ENCODE data around the gene IPO11. TPM values are rescaled to one million over a fixed set of nuclear protein-coding genes. Genes with fewer than 3 reads are reported as not detected.
"Not testable (repeated sequence)": the region's sequence is repeated elsewhere in the genome, so short reads cannot be mapped to it uniquely, and the experiment has no call there.

IPO11 gene
- total RNA-seq, 2 experiments from 2014 or later = 34.8 to 38.9 TPM

- no peaks in the 10 kb centered on the region for H3K9me3 Mint-ChIP-seq (ENCODE audit: insufficient read depth)
- H3K4me3 Mint-ChIP-seq = no peak overlapping the region
- ATAC-seq (no peak), DNase-seq (no peak)
- no peak overlapping the region for H3K27ac Mint-ChIP-seq
- ChIA-PET POLR2A (no interaction called here), CTCF (no interaction called here)
- H3K36me3 Mint-ChIP-seq (ENCODE audit: low read depth) = peaks cover 10% of the 10 kb centered on the region
- no peaks in the 10 kb centered on the region for H3K27me3 Mint-ChIP-seq (ENCODE audit: low read depth)
- peaks cover 2% of the 10 kb centered on the region for H3K4me1 Mint-ChIP-seq (ENCODE audit: low read depth)
These were observed 82.2 kb downstream of the IPO11 start for GRCh38 chr5:62494772-62495171.

- Mint-ChIP-seq H3K27ac (no peak overlapping the region), H3K27me3 (ENCODE audit: low read depth) (no peaks in the 10 kb centered on the region), H3K9me3 (ENCODE audit: insufficient read depth) (no peaks in the 10 kb centered on the region), H3K4me3 (no peak overlapping the region), H3K4me1 (ENCODE audit: low read depth) (peaks cover 2% of the 10 kb centered on the region), H3K36me3 (ENCODE audit: low read depth) (peaks cover 8% of the 10 kb centered on the region)
- ChIA-PET CTCF (interaction anchor here (1.3 kb wide), 1 partner anchor 12 kb away, joined by 3 read pairs; no protein-coding TSS in a partner anchor), POLR2A (no interaction called here)
- DNase-seq (no peak), ATAC-seq (no peak)
These were observed 84.3 kb downstream of the IPO11 start for GRCh38 chr5:62496876-62497275.

GRCh38 chr5:62498961-62499360 is 86.4 kb downstream of the IPO11 start:
- no peak overlapping the region for H3K4me3 Mint-ChIP-seq
- peaks cover 4% of the 10 kb centered on the region for H3K36me3 Mint-ChIP-seq (ENCODE audit: low read depth)
- ChIA-PET POLR2A (no interaction called here), CTCF (no interaction called here)
- no peaks in the 10 kb centered on the region for H3K27me3 Mint-ChIP-seq (ENCODE audit: low read depth)
- DNase-seq (no peak), ATAC-seq (no peak)
- no peaks in the 10 kb centered on the region for H3K9me3 Mint-ChIP-seq (ENCODE audit: insufficient read depth)
- H3K4me1 Mint-ChIP-seq (ENCODE audit: low read depth) = no peaks in the 10 kb centered on the region
- no peak overlapping the region for H3K27ac Mint-ChIP-seq

- no peak overlapping the region for H3K27ac Mint-ChIP-seq
- ChIA-PET CTCF (no interaction called here), POLR2A (no interaction called here)
- DNase-seq = no peak
- no peak for ATAC-seq
- H3K27me3 Mint-ChIP-seq (ENCODE audit: low read depth) = no peaks in the 10 kb centered on the region
- H3K9me3 Mint-ChIP-seq (ENCODE audit: insufficient read depth) = no peaks in the 10 kb centered on the region
- peaks cover 2% of the 10 kb centered on the region for H3K36me3 Mint-ChIP-seq (ENCODE audit: low read depth)
- H3K4me3 Mint-ChIP-seq = no peak overlapping the region
- no peaks in the 10 kb centered on the region for H3K4me1 Mint-ChIP-seq (ENCODE audit: low read depth)
These were observed 87.2 kb downstream of the IPO11 start for GRCh38 chr5:62499756-62500155.

DNA sequence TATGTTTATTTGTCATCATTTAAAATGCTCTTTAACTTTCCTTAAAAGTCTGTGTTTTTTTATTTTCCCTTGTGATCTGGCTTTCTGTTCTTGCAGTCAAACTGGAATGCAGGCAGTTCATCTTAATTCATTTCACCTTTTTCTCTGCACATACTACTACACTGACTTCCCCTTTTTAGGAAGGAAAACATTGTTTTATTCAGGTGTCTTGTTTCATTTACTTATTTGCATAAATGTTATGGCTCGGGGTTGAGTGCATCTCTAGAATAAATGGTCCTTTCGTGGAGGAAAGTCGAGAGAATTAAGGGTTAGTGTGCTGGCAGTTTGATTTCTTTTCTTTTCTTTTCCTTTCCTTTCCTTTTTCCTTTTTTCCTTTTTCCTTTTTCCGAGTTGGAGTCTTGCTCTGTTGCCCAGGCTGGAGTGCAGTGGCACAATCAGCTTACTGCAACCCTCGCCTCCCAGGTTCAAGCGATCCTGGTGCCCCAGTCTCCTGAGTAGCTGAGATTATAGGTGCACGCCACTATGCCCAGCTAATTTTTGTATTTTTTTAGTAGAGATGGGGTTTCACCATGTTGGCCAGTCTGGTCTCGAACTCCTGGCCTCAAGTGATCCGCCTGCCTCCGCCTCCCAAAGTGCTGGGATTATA is 90.0 kb downstream of the IPO11 start:
- no peak overlapping the region for H3K4me3 Mint-ChIP-seq
- no peaks in the 10 kb centered on the region for H3K4me1 Mint-ChIP-seq (ENCODE audit: low read depth)
- ATAC-seq (no peak), DNase-seq (no peak)
- no peaks in the 10 kb centered on the region for H3K9me3 Mint-ChIP-seq (ENCODE audit: insufficient read depth)
- H3K36me3 Mint-ChIP-seq (ENCODE audit: low read depth) = peaks cover 3% of the 10 kb centered on the region
- H3K27me3 Mint-ChIP-seq (ENCODE audit: low read depth) = no peaks in the 10 kb centered on the region
- ChIA-PET CTCF (no interaction called here), POLR2A (no interaction called here)
- no peak overlapping the region for H3K27ac Mint-ChIP-seq

DNA sequence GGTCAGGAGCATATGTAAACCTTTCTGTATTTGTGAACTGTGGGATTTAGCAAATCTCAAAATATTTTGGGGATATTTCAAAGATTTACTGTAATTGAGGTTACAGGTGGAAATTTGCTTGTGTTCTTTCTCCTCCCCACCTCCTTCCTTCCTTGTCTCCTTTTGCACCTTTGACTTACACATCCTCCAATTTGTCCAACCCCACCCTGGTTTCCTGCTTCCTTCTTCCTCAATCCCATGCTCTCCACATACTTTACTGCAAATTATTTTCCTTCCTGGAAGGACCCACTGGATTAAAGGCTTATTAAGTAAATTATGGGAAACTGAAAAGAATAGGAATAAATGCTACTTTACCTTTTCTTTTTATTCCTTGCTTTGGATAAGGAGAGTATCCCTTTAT is 91.6 kb downstream of the IPO11 start:
- DNase-seq (no peak), ATAC-seq (no peak)
- Mint-ChIP-seq H3K4me1 (ENCODE audit: low read depth) (no peaks in the 10 kb centered on the region), H3K27me3 (ENCODE audit: low read depth) (no peaks in the 10 kb centered on the region), H3K9me3 (ENCODE audit: insufficient read depth) (no peaks in the 10 kb centered on the region), H3K27ac (no peak overlapping the region), H3K4me3 (no peak overlapping the region), H3K36me3 (ENCODE audit: low read depth) (peaks cover 9% of the 10 kb centered on the region)
- CTCF ChIA-PET = no interaction called here
- POLR2A ChIA-PET = no interaction called here

- no peak for DNase-seq
- POLR2A ChIA-PET = interaction anchor here (0.7 kb wide), 1 partner anchor 731 kb away, joined by 5 read pairs; no protein-coding TSS in a partner anchor
These were observed 94.3 kb downstream of the IPO11 start for GRCh38 chr5:62506659-62507460.

DNA sequence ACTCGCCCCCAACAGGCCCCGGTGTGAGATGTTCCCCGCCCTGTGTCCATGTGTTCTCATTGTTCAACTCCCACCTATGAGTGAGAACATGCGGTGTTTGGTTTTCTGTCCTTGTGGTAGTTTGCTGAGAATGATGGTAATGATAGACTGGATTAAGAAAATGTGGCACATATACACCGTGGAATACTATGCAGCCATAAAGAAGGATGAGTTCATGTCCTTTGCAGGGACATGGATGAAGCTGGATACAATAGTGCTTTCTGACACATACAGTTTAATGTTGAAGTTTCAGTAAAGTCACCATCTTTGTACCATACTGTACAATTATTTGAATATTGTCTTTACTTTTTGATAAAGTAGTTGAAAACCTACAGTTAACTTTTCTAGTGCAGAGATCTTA is 96.2 kb downstream of the IPO11 start:
- H3K4me3 Mint-ChIP-seq = not testable (repeated sequence)

More at GRCh38 chr5:62506659-62507460, 94.3 kb downstream of the IPO11 start:
- CTCF ChIA-PET = no interaction called here
- Mint-ChIP-seq H3K27me3 (ENCODE audit: low read depth) (no peaks in the 10 kb centered on the region), H3K4me3 (no peak overlapping the region), H3K27ac (no peak overlapping the region), H3K4me1 (ENCODE audit: low read depth) (no peaks in the 10 kb centered on the region), H3K9me3 (ENCODE audit: insufficient read depth) (no peaks in the 10 kb centered on the region), H3K36me3 (ENCODE audit: low read depth) (peaks cover 17% of the 10 kb centered on the region)
- no peak for ATAC-seq

DNA sequence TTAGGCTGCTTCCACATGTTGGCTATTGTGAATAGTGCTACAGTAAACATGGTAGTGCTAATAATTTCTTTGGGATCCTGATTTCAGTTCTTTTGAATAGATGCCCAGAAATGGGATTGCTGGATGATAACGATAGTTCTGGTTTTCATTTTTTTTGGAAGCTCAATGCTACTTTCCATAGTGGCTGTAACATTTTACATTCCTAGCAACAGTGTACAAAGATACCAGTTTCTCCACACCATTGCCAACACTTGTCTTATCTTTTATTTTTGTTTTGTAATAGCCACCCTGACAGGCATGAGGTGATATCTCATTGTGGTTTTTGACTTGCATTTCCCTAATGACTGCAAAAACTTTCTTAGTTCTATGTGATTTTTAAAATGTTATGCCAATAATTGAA is 97.2 kb downstream of the IPO11 start:
- Mint-ChIP-seq H3K9me3 (ENCODE audit: insufficient read depth) (no peaks in the 10 kb centered on the region), H3K36me3 (ENCODE audit: low read depth) (peaks cover 17% of the 10 kb centered on the region), H3K4me3 (no peak overlapping the region), H3K4me1 (ENCODE audit: low read depth) (no peaks in the 10 kb centered on the region), H3K27ac (no peak overlapping the region), H3K27me3 (ENCODE audit: low read depth) (no peaks in the 10 kb centered on the region)
- POLR2A ChIA-PET = no interaction called here
- DNase-seq (no peak), ATAC-seq (no peak)
- CTCF ChIA-PET = no interaction called here

More for the DNA sequence above, 96.2 kb downstream of the IPO11 start:
- DNase-seq; H3K27me3 Mint-ChIP-seq (ENCODE audit: low read depth); H3K27ac Mint-ChIP-seq; CTCF ChIA-PET; H3K4me1 Mint-ChIP-seq (ENCODE audit: low read depth); H3K9me3 Mint-ChIP-seq (ENCODE audit: insufficient read depth); POLR2A ChIA-PET; ATAC-seq: not testable (repeated sequence)
- H3K36me3 Mint-ChIP-seq (ENCODE audit: low read depth) = peaks cover 17% of the 10 kb centered on the region

DNA sequence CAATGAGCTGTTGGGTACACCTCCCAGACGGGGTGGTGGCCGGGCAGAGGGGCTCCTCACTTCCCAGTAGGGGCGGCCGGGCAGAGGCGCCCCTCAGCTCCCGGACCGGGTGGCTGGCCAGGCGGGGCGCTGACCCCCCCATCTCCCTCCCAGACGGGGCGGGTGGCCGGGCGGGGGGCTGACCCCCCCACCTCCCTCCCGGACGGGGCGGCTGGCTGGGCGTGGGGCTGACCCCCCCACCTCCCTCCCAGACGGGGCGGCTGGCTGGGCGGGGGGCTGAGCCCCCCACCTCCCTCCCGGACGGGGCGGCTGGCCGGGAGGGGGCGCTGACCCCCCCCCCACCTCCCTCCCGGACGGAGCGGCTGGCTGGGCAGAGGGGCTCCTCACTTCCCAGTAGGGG is 100.5 kb downstream of the IPO11 start:
- CTCF ChIA-PET; POLR2A ChIA-PET; H3K4me1 Mint-ChIP-seq (ENCODE audit: low read depth); ATAC-seq; DNase-seq; H3K9me3 Mint-ChIP-seq (ENCODE audit: insufficient read depth); H3K27me3 Mint-ChIP-seq (ENCODE audit: low read depth); H3K27ac Mint-ChIP-seq; H3K4me3 Mint-ChIP-seq: not testable (repeated sequence)
- H3K36me3 Mint-ChIP-seq (ENCODE audit: low read depth) = peaks cover 19% of the 10 kb centered on the region

DNA sequence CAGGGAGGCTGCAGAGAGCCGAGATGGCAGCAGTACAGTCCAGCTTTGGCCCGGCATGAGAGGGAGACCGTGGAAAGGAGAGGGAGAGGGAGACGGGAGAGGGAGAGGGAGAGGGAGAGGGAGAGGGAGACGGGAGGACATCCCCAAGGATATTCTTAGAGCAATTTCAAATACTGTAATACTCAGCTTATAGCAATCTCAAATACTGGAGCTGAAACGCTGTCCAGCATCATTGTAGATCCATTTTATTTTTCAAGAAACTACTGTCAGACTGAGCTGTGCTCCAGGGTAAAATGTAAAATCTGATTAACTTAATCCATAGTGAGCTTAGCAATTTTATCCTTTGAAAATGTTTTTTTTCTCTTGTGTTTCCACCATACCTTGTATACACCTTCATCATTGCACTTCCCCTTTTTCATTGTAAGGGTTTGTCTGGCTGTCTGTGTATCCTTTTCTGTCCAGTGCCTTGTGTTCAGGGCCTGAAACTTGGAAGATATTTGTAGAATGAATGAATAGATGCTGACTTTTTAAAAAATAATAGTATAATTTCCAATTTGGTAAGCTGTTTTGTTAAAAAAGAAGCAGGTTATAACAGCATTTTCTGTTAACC is 102.1 kb downstream of the IPO11 start:
- no peak for ATAC-seq
- POLR2A ChIA-PET = no interaction called here
- Mint-ChIP-seq H3K27me3 (ENCODE audit: low read depth) (no peaks in the 10 kb centered on the region), H3K36me3 (ENCODE audit: low read depth) (peaks cover 15% of the 10 kb centered on the region), H3K4me1 (ENCODE audit: low read depth) (no peaks in the 10 kb centered on the region), H3K9me3 (ENCODE audit: insufficient read depth) (no peaks in the 10 kb centered on the region), H3K27ac (no peak overlapping the region), H3K4me3 (no peak overlapping the region)
- CTCF ChIA-PET = no interaction called here
- no peak for DNase-seq

GRCh38 chr5:62520812-62521211 is 108.2 kb downstream of the IPO11 start:
- DNase-seq; H3K27ac Mint-ChIP-seq; ATAC-seq; H3K9me3 Mint-ChIP-seq (ENCODE audit: insufficient read depth); POLR2A ChIA-PET; H3K4me3 Mint-ChIP-seq; CTCF ChIA-PET; H3K27me3 Mint-ChIP-seq (ENCODE audit: low read depth): not testable (repeated sequence)
- peaks cover 12% of the 10 kb centered on the region for H3K4me1 Mint-ChIP-seq (ENCODE audit: low read depth)
- H3K36me3 Mint-ChIP-seq (ENCODE audit: low read depth) = peaks cover 30% of the 10 kb centered on the region
